Neural cell (in vitro differentiated cells): ENCODE data around the gene USP35. TPM values are rescaled to one million over a fixed set of nuclear protein-coding genes. Genes with fewer than 3 reads are reported as not detected.

Experiments
- H2AFZ ChIP-seq: fragments of 200-600, 300-800 bp; sonication (generic), shearing (Covaris generic); 2 replicates; pipeline ENCODE4 v1.6.0; 2014; ENCODE audit warnings: low read depth, mild to moderate bottlenecking, antibody characterized with exemption, low read length, moderate library complexity
- H3F3A ChIP-seq: fragments of 200-600 bp; shearing (Covaris generic); 2 replicates; pipeline ENCODE4 v1.6.1; 2016; ENCODE audit warnings: mild to moderate bottlenecking, moderate library complexity, mixed read lengths, antibody characterized with exemption, low read length; ENCODE audit not compliant: insufficient read depth, poor library complexity, severe bottlenecking
- H3K27ac ChIP-seq: fragments of 200-600, 300-800 bp; sonication (generic), shearing (Covaris generic); 2 replicates; pipeline ENCODE4 v1.5.1; 2014; ENCODE audit warnings: mild to moderate bottlenecking, low read length, moderate library complexity
- H3K27me3 ChIP-seq: fragments of 300-800, 200-600 bp; sonication (generic), shearing (Covaris generic); 2 replicates; pipeline ENCODE4 v1.6.0; 2014; ENCODE audit warnings: mild to moderate bottlenecking, low read depth, low read length, moderate library complexity; ENCODE audit not compliant: insufficient read depth
- H3K36me3 ChIP-seq: fragments of 300-800, 200-600 bp; sonication (generic), shearing (Covaris generic); 2 replicates; pipeline ENCODE4 v1.5.1; 2014; ENCODE audit warnings: mild to moderate bottlenecking, antibody characterized with exemption, low read length, moderate library complexity; ENCODE audit not compliant: insufficient read depth
- H3K4me2 ChIP-seq: fragments of 300-800, 200-600 bp; sonication (generic), shearing (Covaris generic); 2 replicates; pipeline ENCODE4 v1.6.0; 2014; ENCODE audit warnings: mild to moderate bottlenecking, low read length
- H3K4me3 ChIP-seq: fragments of 300-800, 200-600 bp; sonication (generic), shearing (Covaris generic); 2 replicates; pipeline ENCODE4 v1.5.1; 2014; ENCODE audit warnings: mild to moderate bottlenecking, low read length, moderate library complexity
- H3K79me2 ChIP-seq: fragments of 200-600 bp; shearing (Covaris generic); replicated peaks from 2 replicates; pipeline ENCODE4 v1.6.0; 2014; ENCODE audit warnings: mild to moderate bottlenecking, low read length, moderate library complexity; ENCODE audit not compliant: insufficient read depth
- H3K9ac ChIP-seq: fragments of 300-800, 200-600 bp; sonication (generic), shearing (Covaris generic); 2 replicates; pipeline ENCODE4 v1.6.1; 2016; ENCODE audit warnings: mild to moderate bottlenecking, low read length, mixed read lengths
- H3K9me2 ChIP-seq: fragments of 200-600 bp; shearing (Covaris generic); 2 replicates; pipeline ENCODE4 v1.6.1; 2016; ENCODE audit warnings: mild to moderate bottlenecking, low read length, mixed read lengths; ENCODE audit not compliant: insufficient read depth
- H3K9me3 ChIP-seq: fragments of 200-600, 300-800 bp; sonication (generic), shearing (Covaris generic); 2 replicates; pipeline ENCODE4 v1.6.1; 2016; ENCODE audit warnings: mild to moderate bottlenecking, mixed run types, low read length, moderate library complexity, mixed read lengths
- H4K20me1 ChIP-seq: fragments of 200-600 bp; shearing (Covaris generic); 2 replicates; pipeline ENCODE4 v1.6.1; 2016; ENCODE audit warnings: mild to moderate bottlenecking, mixed run types; ENCODE audit not compliant: insufficient read depth
- CTCF ChIP-seq: fragments of 450-650 bp; IDR thresholded peaks from 2 replicates; pipeline ENCODE4 v1.5.1; 2014; ENCODE audit warnings: antibody characterized with exemption, mild to moderate bottlenecking, moderate library complexity; ENCODE audit not compliant: poor library complexity, severe bottlenecking
- EP300 ChIP-seq: fragments of 450-650 bp; conservative IDR thresholded peaks from 2 replicates; pipeline ENCODE4 v1.6.1; 2014; ENCODE audit warnings: antibody characterized with exemption, mild to moderate bottlenecking, moderate library complexity; ENCODE audit not compliant: poor library complexity, severe bottlenecking
- EZH2 ChIP-seq: fragments of 200-600, 300-800 bp; shearing (Covaris generic), sonication (generic); IDR thresholded peaks from 2 replicates; pipeline ENCODE4 v1.6.1; 2014; ENCODE audit warnings: antibody characterized with exemption, low read length, borderline replicate concordance, mild to moderate bottlenecking; ENCODE audit not compliant: insufficient read depth, poor library complexity, severe bottlenecking
- MXI1 ChIP-seq: fragments of 450-650 bp; conservative IDR thresholded peaks from 2 replicates; pipeline ENCODE4 v1.6.1; 2014; ENCODE audit warnings: antibody characterized with exemption, mild to moderate bottlenecking; ENCODE audit not compliant: poor library complexity, severe bottlenecking
- POLR2AphosphoS5 ChIP-seq: IDR thresholded peaks from 2 replicates; pipeline ENCODE4 v1.6.1; 2012
- RAD21 ChIP-seq: fragments of 450-650 bp; conservative IDR thresholded peaks from 2 replicates; pipeline ENCODE4 v1.6.1; 2014; ENCODE audit warnings: antibody characterized with exemption, mild to moderate bottlenecking, moderate library complexity
- REST ChIP-seq: IDR thresholded peaks from 2 replicates; pipeline ENCODE4 v1.6.1; 2012; ENCODE audit warnings: borderline replicate concordance
- SMC3 ChIP-seq: fragments of 450-650 bp; conservative IDR thresholded peaks from 2 replicates; pipeline ENCODE4 v1.6.1; 2014; ENCODE audit warnings: antibody characterized with exemption, mild to moderate bottlenecking, moderate library complexity; ENCODE audit not compliant: poor library complexity
- TAF1 ChIP-seq: IDR thresholded peaks from 2 replicates; pipeline ENCODE4 v1.6.1; 2012; ENCODE audit warnings: low read depth
- polyA plus RNA-seq: library from polyadenylated mRNA; depleted of rRNA; stranded (reverse); fragments of >200 nt; gene quantifications from 2 replicates; pipeline ENCODE4 v1.2.3, GENCODE V29; 2014

USP35 gene
- polyA plus RNA-seq, 1 donor from 2014 or later: 12.9 TPM

GRCh38 chr11:78237293-78238046, 48.8 kb downstream of the USP35 start:
- Histone ChIP-seq H4K20me1 (no peaks in the 10 kb centered on the region), H3K9me3 (peaks cover 5% of the 10 kb centered on the region), H3K36me3 (no peaks in the 10 kb centered on the region), H3K4me2 (no peak overlapping the region), H3F3A (no peaks in the 10 kb centered on the region), H3K9me2 (no peaks in the 10 kb centered on the region), H3K79me2 (peaks cover 9% of the 10 kb centered on the region), H3K27ac (no peak overlapping the region), H3K4me3 (no peak overlapping the region), H3K27me3 (no peaks in the 10 kb centered on the region), H3K9ac (no peak overlapping the region), H2AFZ (no peak overlapping the region)
- no peak for TF ChIP-seq POLR2AphosphoS5
- TF ChIP-seq MXI1: no peak
- no peak for TF ChIP-seq EP300
- TF ChIP-seq REST: no peak
- no peak for TF ChIP-seq CTCF
- TF ChIP-seq TAF1: no peak
- no peak for TF ChIP-seq SMC3
- TF ChIP-seq RAD21: no peak
- no peak for TF ChIP-seq EZH2

- H3F3A ChIP-seq: no peaks in the 10 kb centered on the region
- no peak overlapping the region for H3K27ac ChIP-seq
- no peaks in the 10 kb centered on the region for H3K27me3 ChIP-seq
Observed at GRCh38 chr11:78239781-78240180, 51.1 kb downstream of the USP35 start.

More at GRCh38 chr11:78239781-78240180, 51.1 kb downstream of the USP35 start:
- Histone ChIP-seq H4K20me1 (no peaks in the 10 kb centered on the region), H3K36me3 (no peaks in the 10 kb centered on the region), H3K9me3 (peaks cover 8% of the 10 kb centered on the region), H3K4me3 (no peak overlapping the region), H3K9me2 (no peaks in the 10 kb centered on the region), H3K9ac (no peak overlapping the region), H3K4me2 (no peak overlapping the region), H3K79me2 (peaks cover 9% of the 10 kb centered on the region), H2AFZ (no peak overlapping the region)
- TF ChIP-seq EP300 (no peak), RAD21 (no peak)
